Coronary artery (tissue), 2 donors: ENCODE results near the gene ESPN.

ENCODE experiments used
- DNase-seq: peaks from one replicate; pipeline ENCODE4 v3.0.0-alpha.2; 2017; ENCODE audit warnings: low spot score
- H3K27ac ChIP-seq, 2 donors: fragments of 200-600 bp; sonication (generic); one replicate each; pipeline ENCODE4 v1.5.1; 2016 to 2019
- H3K4me3 ChIP-seq: fragments of 200-600 bp; sonication (generic); 2 replicates; pipeline ENCODE4 v1.5.1; 2016; ENCODE audit warnings: mild to moderate bottlenecking, moderate library complexity
- TF ChIP-seq, protein P1 (sequence below): fragments of 200-600 bp; sonication (generic); IDR thresholded peaks from one replicate; pipeline ENCODE4 v1.5.1; 2019; ENCODE audit warnings: antibody characterized with exemption

The ESPN gene

GRCh38 chr1:6481820-6482219 lies 57.2 kb downstream of the ESPN start:
- no peak overlapping the region for H3K4me3 ChIP-seq
- no peak overlapping the region for H3K27ac ChIP-seq
- no peak for DNase-seq
- TF ChIP-seq, protein P1, sequence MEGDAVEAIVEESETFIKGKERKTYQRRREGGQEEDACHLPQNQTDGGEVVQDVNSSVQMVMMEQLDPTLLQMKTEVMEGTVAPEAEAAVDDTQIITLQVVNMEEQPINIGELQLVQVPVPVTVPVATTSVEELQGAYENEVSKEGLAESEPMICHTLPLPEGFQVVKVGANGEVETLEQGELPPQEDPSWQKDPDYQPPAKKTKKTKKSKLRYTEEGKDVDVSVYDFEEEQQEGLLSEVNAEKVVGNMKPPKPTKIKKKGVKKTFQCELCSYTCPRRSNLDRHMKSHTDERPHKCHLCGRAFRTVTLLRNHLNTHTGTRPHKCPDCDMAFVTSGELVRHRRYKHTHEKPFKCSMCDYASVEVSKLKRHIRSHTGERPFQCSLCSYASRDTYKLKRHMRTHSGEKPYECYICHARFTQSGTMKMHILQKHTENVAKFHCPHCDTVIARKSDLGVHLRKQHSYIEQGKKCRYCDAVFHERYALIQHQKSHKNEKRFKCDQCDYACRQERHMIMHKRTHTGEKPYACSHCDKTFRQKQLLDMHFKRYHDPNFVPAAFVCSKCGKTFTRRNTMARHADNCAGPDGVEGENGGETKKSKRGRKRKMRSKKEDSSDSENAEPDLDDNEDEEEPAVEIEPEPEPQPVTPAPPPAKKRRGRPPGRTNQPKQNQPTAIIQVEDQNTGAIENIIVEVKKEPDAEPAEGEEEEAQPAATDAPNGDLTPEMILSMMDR, result no peak

DNA sequence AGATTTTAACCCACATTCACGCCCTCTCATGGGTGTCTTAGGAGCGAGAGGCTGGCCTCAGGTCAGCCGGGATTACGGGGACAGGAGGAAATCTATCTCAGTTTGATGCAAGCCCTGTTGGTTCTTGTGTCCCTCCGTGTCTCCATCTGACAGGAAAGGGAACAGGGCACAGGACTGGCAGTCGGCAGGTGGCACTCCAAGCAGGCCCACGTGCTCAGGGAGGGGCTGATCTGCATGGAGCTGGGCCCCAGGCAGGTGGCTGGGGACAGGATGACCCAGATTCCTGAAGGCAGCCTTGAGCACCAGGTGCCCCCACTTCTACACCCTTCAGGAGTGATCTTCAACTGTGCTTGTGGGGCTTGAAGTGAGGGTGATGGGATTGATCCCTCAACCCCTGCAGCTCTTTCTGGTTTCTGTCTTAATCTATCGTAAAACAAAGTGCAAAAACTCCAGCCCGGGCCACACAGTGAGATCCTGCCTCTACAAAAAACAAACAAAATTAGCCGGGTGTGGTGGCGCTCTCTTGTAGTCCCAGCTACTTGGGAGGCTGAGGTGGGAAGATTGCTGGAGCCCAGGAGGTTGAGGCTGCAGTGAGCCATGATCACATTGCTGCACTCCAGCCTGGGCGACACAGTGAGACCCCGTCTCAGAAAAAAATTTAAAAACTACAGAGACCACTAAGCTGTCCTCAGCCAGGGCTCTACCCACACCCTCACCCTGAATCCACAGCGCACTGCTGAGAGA lies 58.6 kb downstream of the ESPN start:
- Histone ChIP-seq H3K4me3 (no peak overlapping the region), H3K27ac (no peak overlapping the region)
- DNase-seq, result no peak
- TF ChIP-seq, protein P1, result no peak

DNA sequence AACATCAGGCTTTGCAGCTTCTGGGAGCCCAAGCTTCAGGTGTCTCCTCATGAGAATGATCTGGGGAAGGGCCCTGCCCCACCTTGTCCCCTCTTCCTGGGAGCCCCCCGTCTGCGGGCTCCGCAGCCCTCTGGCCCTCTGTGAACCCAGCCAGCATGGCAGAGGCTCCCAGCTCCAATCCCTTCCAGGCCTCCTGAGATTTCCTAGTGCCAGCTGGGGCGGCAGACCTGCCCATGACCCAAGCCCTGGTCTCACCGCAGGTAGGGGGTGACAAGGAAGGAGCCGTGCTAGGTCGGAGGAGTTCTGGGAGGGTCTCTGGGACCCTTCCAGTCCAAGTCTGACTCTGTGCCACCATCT lies 59.2 kb downstream of the ESPN start:
- TF ChIP-seq, protein P1, result no peak
- no peak overlapping the region for H3K27ac ChIP-seq
- H3K4me3 ChIP-seq, result no peak overlapping the region
- no peak for DNase-seq

DNA sequence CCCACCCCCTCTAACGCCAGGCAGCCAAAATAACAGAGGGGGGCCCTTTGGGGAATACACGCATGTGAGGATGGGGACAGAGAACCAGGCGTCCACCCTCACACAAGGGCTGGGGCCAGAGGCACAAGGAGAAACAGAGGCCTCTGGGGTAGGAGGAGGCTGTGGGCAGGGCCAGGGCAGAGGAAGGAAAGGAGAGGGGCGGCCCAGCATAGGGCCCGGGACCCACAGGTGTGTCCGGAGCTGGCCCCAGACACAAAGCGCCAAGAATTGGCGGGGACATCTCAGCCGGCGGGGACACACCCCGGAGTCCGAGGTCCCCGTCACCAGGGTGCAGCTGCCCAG lies 60.2 kb downstream of the ESPN start:
- TF ChIP-seq, protein P1, result no peak
- DNase-seq, result no peak
- Histone ChIP-seq H3K4me3 (peak overlapping the region; percentile 69), H3K27ac (peak overlapping the region in 1 of 2 donors; percentile 43)

DNA sequence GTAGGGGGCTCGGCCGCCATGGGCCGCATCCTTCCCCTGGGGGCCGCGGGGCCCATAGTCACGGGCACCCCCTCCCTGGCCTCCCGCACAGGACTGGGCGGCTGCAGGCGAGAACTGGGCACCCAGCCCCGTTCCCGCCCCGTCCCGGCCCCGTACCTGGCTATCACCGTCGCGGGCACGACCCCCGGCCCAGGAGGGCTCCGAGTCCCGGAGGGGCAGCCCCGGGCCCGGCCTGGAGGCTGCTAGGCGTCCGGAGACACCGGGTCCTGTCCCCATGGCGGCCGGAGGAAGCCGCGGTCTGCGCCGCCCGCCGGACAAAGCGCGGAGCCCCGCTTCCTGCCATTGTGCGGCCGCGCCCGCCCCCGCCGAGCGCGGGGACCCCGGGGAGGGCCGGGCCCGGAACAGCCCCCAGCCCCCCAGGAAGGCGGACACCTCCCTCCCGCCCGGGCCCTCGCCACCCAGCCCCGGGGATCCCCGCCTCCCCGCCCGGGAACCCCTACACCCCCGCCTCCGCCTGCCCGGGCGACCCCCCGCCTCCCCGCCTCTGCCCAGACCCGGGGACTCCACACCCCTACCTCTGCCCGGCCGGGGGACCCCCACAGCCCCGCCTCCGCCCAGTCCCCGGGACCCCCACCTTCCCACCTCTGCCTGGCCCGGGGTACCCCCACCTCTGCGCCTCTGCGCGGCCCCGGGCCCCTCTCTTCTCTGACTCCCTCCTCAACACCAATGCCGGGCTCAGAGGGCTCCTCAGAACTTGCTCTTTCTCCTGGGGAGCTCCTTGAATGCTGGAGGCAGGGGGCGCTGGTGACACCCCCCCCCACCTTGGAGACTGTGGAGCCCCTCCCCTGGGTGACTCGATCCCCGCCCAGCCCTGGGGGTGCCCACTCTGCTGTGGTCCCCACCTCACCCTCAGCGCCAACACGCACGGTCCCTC lies 60.9 kb downstream of the ESPN start:
- H3K4me3 ChIP-seq, result peak overlapping the region; percentile 69
- DNase-seq, result no peak
- TF ChIP-seq, protein P1, result no peak
- peak overlapping the region in 1 of 2 donors; percentile 43 for H3K27ac ChIP-seq

DNA sequence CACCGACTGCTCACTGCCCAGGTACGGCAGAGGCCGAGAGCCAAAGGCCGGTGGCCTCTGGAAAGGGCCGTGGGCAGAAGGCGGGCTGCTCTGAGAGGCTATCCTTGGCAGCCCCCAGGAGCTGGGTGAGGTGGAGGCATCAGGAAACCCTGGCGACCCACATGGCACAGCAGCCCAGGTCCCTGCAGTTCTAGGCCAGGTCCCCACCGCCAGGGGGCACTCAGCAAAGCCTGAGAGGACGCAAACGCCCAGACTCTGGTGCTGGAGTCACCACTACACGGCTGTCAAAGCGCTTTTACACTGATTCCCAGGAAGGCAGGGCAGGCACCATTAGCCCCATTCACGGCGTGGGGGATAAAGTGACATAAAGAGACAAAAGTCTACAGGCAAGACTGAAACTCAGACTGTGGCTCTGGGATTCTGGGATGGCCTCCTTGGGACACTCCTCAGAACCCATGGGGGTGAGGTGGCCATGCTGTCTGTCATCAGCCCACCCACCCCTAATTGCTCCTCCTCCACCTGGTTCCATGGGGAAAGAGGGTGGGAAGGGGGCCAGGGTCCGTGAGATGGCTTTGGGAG lies 61.9 kb downstream of the ESPN start:
- TF ChIP-seq, protein P1, result peak; percentile 77
- Histone ChIP-seq H3K4me3 (peak overlapping the region; percentile 69), H3K27ac (no peak overlapping the region)
- no peak for DNase-seq
